Esophagus muscularis mucosa (tissue), 4 donors: ENCODE data around the gene PFDN5. TPM values are rescaled to one million over a fixed set of nuclear protein-coding genes. Genes with fewer than 3 reads are reported as not detected.
"Not testable (repeated sequence)": the region's sequence is repeated elsewhere in the genome, so short reads cannot be mapped to it uniquely, and the experiment has no call there.

Experiments
- DNase-seq: peaks from one replicate; pipeline ENCODE4 v3.0.0-alpha.2; 2017; ENCODE audit errors: extremely low spot score
- H3K27ac ChIP-seq, 4 donors: fragments of 200-600 bp; sonication (generic); replicated peaks in 1 of 4; 1 replicate in 3 of 4; 2 replicates in 1 of 4; pipeline ENCODE4 v1.5.1; 2016 to 2019; ENCODE audit warnings: mild to moderate bottlenecking in 1 of 4
- H3K27me3 ChIP-seq, 4 donors: fragments of 200-600 bp; sonication (generic); one replicate each; pipeline versions ENCODE4 v1.5.1 to v1.6.0; 2016 to 2019
- H3K36me3 ChIP-seq, 4 donors: fragments of 200-600 bp; sonication (generic); one replicate each; pipeline ENCODE4 v1.5.1; 2016 to 2019
- H3K4me1 ChIP-seq, 4 donors: fragments of 200-600 bp; sonication (generic); one replicate each; pipeline ENCODE4 v1.5.1; 2016 to 2019
- H3K4me3 ChIP-seq, 4 donors: fragments of 200-600 bp; sonication (generic); 1 replicate in 2 of 4; 2 replicates in 2 of 4; pipeline ENCODE4 v1.5.1; 2016 to 2019; ENCODE audit warnings: mild to moderate bottlenecking in 4 of 4, moderate library complexity in 1 of 4
- H3K9me3 ChIP-seq, 4 donors: fragments of 200-600 bp; sonication (generic); 1 replicate in 3 of 4; 2 replicates in 1 of 4; pipeline ENCODE4 v1.5.1; 2016 to 2019
- CTCF ChIP-seq, 3 experiments: fragments of 200-600 bp in 2 of 3; fragments of 450-650 bp in 1 of 3; sonication (generic) in 2 of 3; IDR thresholded peaks; one replicate each; pipeline ENCODE4 v1.5.1; 2017 to 2019; ENCODE audit warnings: antibody characterized with exemption in 3 of 3, mild to moderate bottlenecking in 2 of 3, moderate library complexity in 1 of 3
- EP300 ChIP-seq: sonication (generic); formaldehyde crosslinking; IDR thresholded peaks from one replicate; pipeline ENCODE4 v1.6.1; 2017; ENCODE audit warnings: antibody characterized with exemption
- POLR2A ChIP-seq: fragments of 450-650 bp; IDR thresholded peaks from one replicate; pipeline ENCODE4 v1.6.1; 2017; ENCODE audit warnings: antibody characterized with exemption, moderate library complexity, mild to moderate bottlenecking, low read depth
- POLR2AphosphoS5 ChIP-seq, 2 donors: sonication (generic); formaldehyde crosslinking; IDR thresholded peaks; one replicate each; pipeline ENCODE4 v1.6.1; 2017; ENCODE audit warnings: antibody characterized with exemption in 2 of 2
- WGBS: methylation state at CpG from one replicate; pipeline ENCODE4 v1.1.5; 2018; 5-methylcytosine and 5-hydroxymethylcytosine counted together
- intact Hi-C: fragments of 100-400 bp; cut with DNase I; formaldehyde crosslinking; loops from one replicate; pipeline ENCODE4 v1.15.1; 2023
- total RNA-seq, 4 donors: library from RNA; depleted of rRNA; stranded (reverse); fragments of >200 nt; gene quantifications; one replicate each; pipeline versions ENCODE4 v1.1.0 to v1.2.1, GENCODE V29; 2016

Gene PFDN5
- total RNA-seq, 4 donors from 2014 or later, result 446 to 812 (median 631) TPM

DNA sequence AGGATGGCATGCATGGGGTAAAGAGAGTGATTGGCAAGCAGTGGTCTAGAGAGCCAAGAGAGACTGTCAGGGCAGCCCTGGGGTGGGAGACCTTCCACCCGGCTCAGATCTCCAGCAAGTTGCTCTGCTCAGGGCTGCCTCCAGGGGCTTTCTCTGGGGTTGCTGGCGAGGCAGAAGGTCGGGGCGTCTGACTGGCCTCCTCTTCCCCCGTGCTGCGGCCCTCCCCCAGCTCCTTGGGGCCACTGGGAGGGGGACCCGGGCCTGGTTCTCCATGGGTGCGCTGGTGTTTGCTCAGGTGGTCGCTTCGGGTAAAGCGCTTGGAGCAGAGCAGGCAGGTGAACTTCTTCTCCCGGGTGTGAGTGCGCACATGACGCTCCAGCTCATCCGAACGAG, 32.7 kb downstream of the PFDN5 start:
- no peak for DNase-seq
- Histone ChIP-seq H3K4me3 (no peak overlapping the region), H3K4me1 (peaks cover 18 to 24% (median 23%) of the 10 kb centered on the region in 4 donors), H3K27ac (no peak overlapping the region), H3K36me3 (no peaks in the 10 kb centered on the region), H3K27me3 (peaks cover 0 to 29% (median 0%) of the 10 kb centered on the region in 4 donors), H3K9me3 (no peaks in the 10 kb centered on the region)
- TF ChIP-seq POLR2A (no peak), EP300 (no peak), CTCF (IDR thresholded peaks at IDR 0.05) (no peak), POLR2AphosphoS5 (IDR thresholded peaks at IDR 0.05) (no peak)
- intact Hi-C loops, result no loop called here
- WGBS, result 54% methylated on average over 8 of the region's 16 CpGs

- intact Hi-C loops, result no loop called here
- H3K4me3 ChIP-seq, result no peak overlapping the region
- H3K27me3 ChIP-seq, result peaks cover 0 to 55% (median 3%) of the 10 kb centered on the region in 4 donors
- H3K36me3 ChIP-seq, result no peaks in the 10 kb centered on the region
- peaks cover 4 to 7% (median 6%) of the 10 kb centered on the region in 4 donors for H3K4me1 ChIP-seq
- no peak for TF ChIP-seq EP300
- no peak for TF ChIP-seq POLR2AphosphoS5 (IDR thresholded peaks at IDR 0.05)
- TF ChIP-seq POLR2A, result no peak
- TF ChIP-seq CTCF (IDR thresholded peaks at IDR 0.05), result no peak
- whole genome bisulfite sequencing, result 61% methylated on average over 2 of the region's 5 CpGs
- no peaks in the 10 kb centered on the region for H3K9me3 ChIP-seq
- no peak overlapping the region for H3K27ac ChIP-seq
- DNase-seq, result no peak
Observed at GRCh38 chr12:53330671-53331070, 35.3 kb downstream of the PFDN5 start.

DNA sequence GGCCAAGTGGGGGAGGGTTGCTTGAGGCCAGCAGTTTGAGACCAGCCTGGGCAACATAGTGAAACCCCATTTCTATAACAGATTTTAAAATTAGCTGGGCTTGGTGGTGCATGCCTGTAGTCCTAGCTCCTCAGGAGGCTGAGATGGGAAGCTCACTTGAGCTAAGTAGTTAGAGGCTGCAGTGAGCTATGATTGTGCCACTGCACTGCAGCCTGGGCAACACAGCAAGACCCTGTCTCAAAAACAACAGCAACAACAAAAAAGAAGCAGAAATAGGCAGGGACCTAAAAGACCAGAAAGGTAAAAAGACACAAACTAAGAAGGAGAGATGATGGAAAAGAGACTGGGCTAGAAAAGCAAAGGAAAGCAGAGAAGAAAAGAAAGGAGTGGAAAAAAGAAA, 37.0 kb downstream of the PFDN5 start:
- intact Hi-C loops, H3K9me3 ChIP-seq, H3K4me3 ChIP-seq, H3K4me1 ChIP-seq, H3K27ac ChIP-seq, DNase-seq, H3K36me3 ChIP-seq: not testable (repeated sequence)
- H3K27me3 ChIP-seq, result peaks cover 0 to 72% (median 9%) of the 10 kb centered on the region in 4 donors

DNA sequence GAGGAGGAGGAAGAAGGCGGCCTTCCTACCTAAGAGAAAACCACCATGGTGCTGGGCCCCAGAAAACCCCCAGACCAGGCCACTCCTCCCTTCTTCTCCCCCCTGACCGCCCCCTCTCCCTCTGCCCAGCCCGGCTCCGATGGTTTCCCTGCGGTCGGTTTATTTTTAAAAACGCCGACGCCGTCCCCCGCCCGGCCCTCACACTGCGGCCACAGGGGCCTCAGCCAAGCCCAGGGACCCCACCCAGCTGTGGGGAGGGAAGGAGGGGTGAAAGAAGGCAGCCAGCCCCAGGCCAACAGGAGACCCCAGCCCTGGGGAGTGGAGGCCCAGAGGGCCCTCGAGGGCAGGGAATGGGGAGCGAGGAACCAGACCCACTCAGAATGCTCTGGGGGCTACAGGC, 37.4 kb downstream of the PFDN5 start:
- intact Hi-C loops, result no loop called here
- 68% methylated on average over 15 of the region's 15 CpGs for WGBS

GRCh38 chr12:53333289-53333688, 37.9 kb downstream of the PFDN5 start:
- Histone ChIP-seq H3K4me1 (no peaks in the 10 kb centered on the region), H3K36me3 (no peaks in the 10 kb centered on the region), H3K27ac (no peak overlapping the region), H3K4me3 (no peak overlapping the region), H3K9me3 (no peaks in the 10 kb centered on the region), H3K27me3 (peaks cover 0 to 78% (median 12%) of the 10 kb centered on the region in 4 donors)
- WGBS, result 88% methylated on average over 4 of the region's 4 CpGs
- intact Hi-C loops, result no loop called here
- no peak for DNase-seq
- no peak for TF ChIP-seq CTCF (IDR thresholded peaks at IDR 0.05)
- TF ChIP-seq POLR2AphosphoS5 (IDR thresholded peaks at IDR 0.05), result no peak
- TF ChIP-seq POLR2A, result no peak
- TF ChIP-seq EP300, result no peak

More for the DNA sequence above, 37.4 kb downstream of the PFDN5 start:
- no peak for DNase-seq
- Histone ChIP-seq H3K27ac (no peak overlapping the region), H3K4me3 (no peak overlapping the region), H3K36me3 (no peaks in the 10 kb centered on the region), H3K27me3 (peaks cover 0 to 76% (median 9%) of the 10 kb centered on the region in 4 donors), H3K9me3 (no peaks in the 10 kb centered on the region), H3K4me1 (no peaks in the 10 kb centered on the region)
- TF ChIP-seq CTCF (IDR thresholded peaks at IDR 0.05) (no peak), POLR2A (no peak), POLR2AphosphoS5 (IDR thresholded peaks at IDR 0.05) (no peak), EP300 (no peak)
